ENCODE results near the gene FAM107A. TPM values are rescaled to one million over a fixed set of nuclear protein-coding genes. Genes with fewer than 3 reads are reported as not detected.
A peak's percentile ranks its signal among the peaks of the same experiment; 100 is the strongest.

FAM107A gene
- total and polyA plus RNA-seq, 2 of the 13 experiments (the other 11 are each of a cell fraction or from before 2014, with no cell fraction given) = not detected

GRCh38 chr3:58536501-58537411 is 40.4 kb downstream of the FAM107A start, which contains the start of gene ACOX2 (continued):
- TF ChIP-seq, protein P1, sequence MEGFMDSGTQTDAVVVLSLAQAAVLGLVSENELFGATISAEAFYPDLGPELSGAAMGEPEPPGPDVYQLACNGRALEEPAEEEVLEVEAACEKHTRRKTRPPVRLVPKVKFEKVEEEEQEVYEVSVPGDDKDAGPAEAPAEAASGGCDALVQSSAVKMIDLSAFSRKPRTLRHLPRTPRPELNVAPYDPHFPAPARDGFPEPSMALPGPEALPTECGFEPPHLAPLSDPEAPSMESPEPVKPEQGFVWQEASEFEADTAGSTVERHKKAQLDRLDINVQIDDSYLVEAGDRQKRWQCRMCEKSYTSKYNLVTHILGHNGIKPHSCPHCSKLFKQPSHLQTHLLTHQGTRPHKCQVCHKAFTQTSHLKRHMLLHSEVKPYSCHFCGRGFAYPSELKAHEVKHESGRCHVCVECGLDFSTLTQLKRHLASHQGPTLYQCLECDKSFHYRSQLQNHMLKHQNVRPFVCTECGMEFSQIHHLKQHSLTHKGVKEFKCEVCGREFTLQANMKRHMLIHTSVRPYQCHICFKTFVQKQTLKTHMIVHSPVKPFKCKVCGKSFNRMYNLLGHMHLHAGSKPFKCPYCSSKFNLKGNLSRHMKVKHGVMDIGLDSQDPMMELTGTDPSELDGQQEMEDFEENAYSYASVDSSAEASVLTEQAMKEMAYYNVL (CRISPR knock-in tag; IDR thresholded peaks at IDR 0.05; ENCODE audit: borderline replicate concordance) = no peak
- no peak for TF ChIP-seq CREB1 (IDR thresholded peaks at IDR 0.05)
- TF ChIP-seq CREB1 (CRISPR knock-in tag; IDR thresholded peaks at IDR 0.05) = no peak
- 0 out of 4 replicates have a peak, but pooled peaks of 1 of the 2 experiments have one; percentile 9 for TF ChIP-seq EP300 (IDR thresholded peaks at IDR 0.05; ENCODE audit: low read depth in 2 of 2, low read length in 2 of 2)
- TF ChIP-seq EP300 (CRISPR knock-in tag; IDR thresholded peaks at IDR 0.05; ENCODE audit: borderline replicate concordance) = no peak
- 0 out of 2 replicates have a peak, but pooled peaks have one; percentile 0 for TF ChIP-seq TFDP2 (CRISPR knock-in tag; IDR thresholded peaks at IDR 0.05)
- TF ChIP-seq SOX13 (IDR thresholded peaks at IDR 0.05) = no peak
- no peak for TF ChIP-seq SOX13 (CRISPR knock-in tag; conservative IDR thresholded peaks at IDR 0.05 in 1 of 2, IDR thresholded peaks at IDR 0.05 in 1 of 2)
- TF ChIP-seq SMAD9 (CRISPR knock-in tag; IDR thresholded peaks at IDR 0.05) = no peak
- no peak for TF ChIP-seq ZBTB8A (CRISPR knock-in tag; IDR thresholded peaks at IDR 0.05; ENCODE audit: borderline replicate concordance, low read depth)
- no peak for TF ChIP-seq ZNF296 (CRISPR knock-in tag; conservative IDR thresholded peaks at IDR 0.05)
- no peak for TF ChIP-seq ZNF644 (CRISPR knock-in tag; IDR thresholded peaks at IDR 0.05; ENCODE audit: low read depth)
- TF ChIP-seq ZNF251 (CRISPR knock-in tag; IDR thresholded peaks at IDR 0.05) = no peak
- 0 out of 2 replicates have a peak, but pooled peaks have one; percentile 52 for TF ChIP-seq DZIP1 (CRISPR knock-in tag; IDR thresholded peaks at IDR 0.05)
- TF ChIP-seq CC2D1A (CRISPR knock-in tag; IDR thresholded peaks at IDR 0.05) = 0 out of 2 replicates have a peak, but pooled peaks have one; percentile 35
- TF ChIP-seq, protein P2, sequence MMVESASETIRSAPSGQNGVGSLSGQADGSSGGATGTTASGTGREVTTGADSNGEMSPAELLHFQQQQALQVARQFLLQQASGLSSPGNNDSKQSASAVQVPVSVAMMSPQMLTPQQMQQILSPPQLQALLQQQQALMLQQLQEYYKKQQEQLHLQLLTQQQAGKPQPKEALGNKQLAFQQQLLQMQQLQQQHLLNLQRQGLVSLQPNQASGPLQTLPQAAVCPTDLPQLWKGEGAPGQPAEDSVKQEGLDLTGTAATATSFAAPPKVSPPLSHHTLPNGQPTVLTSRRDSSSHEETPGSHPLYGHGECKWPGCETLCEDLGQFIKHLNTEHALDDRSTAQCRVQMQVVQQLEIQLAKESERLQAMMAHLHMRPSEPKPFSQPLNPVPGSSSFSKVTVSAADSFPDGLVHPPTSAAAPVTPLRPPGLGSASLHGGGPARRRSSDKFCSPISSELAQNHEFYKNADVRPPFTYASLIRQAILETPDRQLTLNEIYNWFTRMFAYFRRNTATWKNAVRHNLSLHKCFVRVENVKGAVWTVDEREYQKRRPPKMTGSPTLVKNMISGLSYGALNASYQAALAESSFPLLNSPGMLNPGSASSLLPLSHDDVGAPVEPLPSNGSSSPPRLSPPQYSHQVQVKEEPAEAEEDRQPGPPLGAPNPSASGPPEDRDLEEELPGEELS (CRISPR knock-in tag; IDR thresholded peaks at IDR 0.05) = 0 out of 2 replicates have a peak, but pooled peaks have one; percentile 19
- TF ChIP-seq ZNF615 (CRISPR knock-in tag; IDR thresholded peaks at IDR 0.05; ENCODE audit: borderline replicate concordance) = no peak
- TF ChIP-seq HOXA7 (CRISPR knock-in tag; IDR thresholded peaks at IDR 0.05) = no peak
- TF ChIP-seq ZNF432 (CRISPR knock-in tag; IDR thresholded peaks at IDR 0.05; ENCODE audit: borderline replicate concordance) = no peak
- TF ChIP-seq, protein P3, sequence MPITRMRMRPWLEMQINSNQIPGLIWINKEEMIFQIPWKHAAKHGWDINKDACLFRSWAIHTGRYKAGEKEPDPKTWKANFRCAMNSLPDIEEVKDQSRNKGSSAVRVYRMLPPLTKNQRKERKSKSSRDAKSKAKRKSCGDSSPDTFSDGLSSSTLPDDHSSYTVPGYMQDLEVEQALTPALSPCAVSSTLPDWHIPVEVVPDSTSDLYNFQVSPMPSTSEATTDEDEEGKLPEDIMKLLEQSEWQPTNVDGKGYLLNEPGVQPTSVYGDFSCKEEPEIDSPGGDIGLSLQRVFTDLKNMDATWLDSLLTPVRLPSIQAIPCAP (CRISPR knock-in tag; IDR thresholded peaks at IDR 0.05; ENCODE audit: low read depth) = no peak

All from HepG2 (cell line).